ENCODE measurements around the gene MTA3.

DNA sequence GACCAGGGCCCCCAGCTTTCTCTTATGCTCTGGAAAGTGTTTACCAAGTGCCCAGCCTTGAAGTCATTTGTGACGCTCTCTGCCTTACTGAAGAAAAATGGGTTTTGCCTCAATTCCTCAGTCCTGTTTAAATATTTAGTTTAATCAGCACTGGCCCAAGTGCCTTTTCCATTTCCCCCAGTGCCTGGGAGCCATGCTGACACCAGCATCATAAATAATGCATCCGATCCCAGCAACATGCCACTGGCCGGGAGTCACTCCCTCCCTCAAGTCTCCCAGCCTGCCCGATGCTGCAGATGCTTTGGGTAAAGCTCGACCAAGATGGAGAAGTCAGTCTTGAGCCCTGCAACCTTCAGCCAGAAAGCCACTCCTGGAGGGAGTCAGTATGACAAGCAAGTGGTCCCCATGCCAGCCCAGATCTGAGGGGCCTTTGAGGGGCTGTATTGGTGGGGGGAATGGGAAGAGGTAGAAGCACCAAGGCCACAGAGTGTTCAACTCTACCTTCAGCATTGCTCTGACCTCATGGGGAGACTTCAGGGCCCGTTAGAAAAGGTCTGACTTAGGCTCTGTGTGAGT is 12.0 kb upstream of the MTA3 start:
- TF ChIP-seq YY1 (IDR thresholded peaks at IDR 0.05; ENCODE audit: insufficient read depth, insufficient read length) (no peak), ZNF274 (IDR thresholded peaks at IDR 0.05; ENCODE audit: low read depth, low read length) (no peak)
